ENCODE measurements around the gene RCAN1.

The RCAN1 gene

GRCh38 chr21:34514576-34515115 is 100.3 kb downstream of the RCAN1 start:
- H3K27me3 ChIP-seq (ENCODE audit: insufficient read depth, low read depth, severe bottlenecking), result no peaks in the 10 kb centered on the region
- no peaks in the 10 kb centered on the region for H3K9me3 ChIP-seq (ENCODE audit: severe bottlenecking)
- H3K36me3 ChIP-seq, result peaks cover 6% of the 10 kb centered on the region
- no peak overlapping the region for H3K4me3 ChIP-seq (ENCODE audit: low read depth, low read length)
- no peak for DNase-seq
- no peak for TF ChIP-seq CTCF (IDR thresholded peaks at IDR 0.05; ENCODE audit: low read depth, low read length)
- no peak overlapping the region for H3K27ac ChIP-seq

GRCh38 chr21:34513129-34513675 is 101.7 kb downstream of the RCAN1 start:
- H3K4me3 ChIP-seq (ENCODE audit: low read depth, low read length), result no peak overlapping the region
- TF ChIP-seq CTCF (IDR thresholded peaks at IDR 0.05; ENCODE audit: low read depth, low read length), result no peak
- no peaks in the 10 kb centered on the region for H3K27me3 ChIP-seq (ENCODE audit: insufficient read depth, low read depth, severe bottlenecking)
- H3K9me3 ChIP-seq (ENCODE audit: severe bottlenecking), result no peaks in the 10 kb centered on the region
- DNase-seq, result peak; percentile 69
- peaks cover 6% of the 10 kb centered on the region; the same call in 1 of the 2 replicates for H3K36me3 ChIP-seq
- H3K27ac ChIP-seq, result peak overlapping the region; percentile 28; the same call in 1 of the 2 replicates

DNA sequence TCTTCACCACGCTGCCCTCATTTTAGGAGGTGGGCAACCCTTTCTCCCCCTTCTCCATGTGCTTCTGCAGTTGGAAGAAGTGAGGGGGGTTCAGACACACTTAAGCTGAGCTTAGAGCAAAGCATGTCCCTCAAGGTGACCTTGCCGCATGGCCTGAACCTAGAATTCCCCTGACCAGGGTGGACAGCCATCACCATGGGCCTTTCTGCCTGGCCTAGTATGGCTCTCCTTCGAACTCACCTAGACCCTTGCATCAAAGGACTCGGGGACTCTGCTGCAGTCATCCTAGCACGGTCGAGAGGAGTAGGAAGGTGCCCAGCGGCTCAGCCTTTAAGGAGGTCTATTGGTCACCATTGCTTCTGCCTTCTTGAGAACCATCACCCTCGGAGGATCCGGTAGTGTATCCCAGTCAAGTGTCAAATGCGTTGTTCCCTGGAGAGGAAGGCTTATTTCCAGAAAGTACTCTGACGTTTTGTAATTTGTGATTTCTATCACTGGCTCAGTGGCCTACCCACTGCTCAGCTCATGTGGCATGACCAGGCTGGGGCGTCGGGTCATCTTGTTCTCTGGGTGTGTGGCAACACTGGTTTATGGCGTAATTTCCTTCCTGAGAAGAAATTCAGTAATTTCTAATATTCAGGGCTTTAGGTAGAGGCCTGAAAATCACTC is 103.0 kb downstream of the RCAN1 start, which contains the start of gene KCNE1:
Gene KCNE1, minus strand, starts transcription at position 424 of the 669 bp plus-strand sequence. CDS start 62,576 bp downstream, outside the sequence.
- H3K9me3 ChIP-seq (ENCODE audit: severe bottlenecking), result no peaks in the 10 kb centered on the region
- H3K4me3 ChIP-seq (ENCODE audit: low read depth, low read length), result no peak within 1 kb of the TSS
- no peaks in the 10 kb centered on the region for H3K36me3 ChIP-seq
- H3K27ac ChIP-seq, result peak within 1 kb of the TSS; percentile 51
- no peaks in the 10 kb centered on the region for H3K27me3 ChIP-seq (ENCODE audit: insufficient read depth, low read depth, severe bottlenecking)
- no peak for DNase-seq
- no peak for TF ChIP-seq CTCF (IDR thresholded peaks at IDR 0.05; ENCODE audit: low read depth, low read length)

- H3K9me3 ChIP-seq (ENCODE audit: severe bottlenecking), result no peaks in the 10 kb centered on the region
- no peaks in the 10 kb centered on the region for H3K36me3 ChIP-seq
- H3K27ac ChIP-seq, result peak overlapping the region; percentile 51
- H3K4me3 ChIP-seq (ENCODE audit: low read depth, low read length), result no peak overlapping the region
- no peaks in the 10 kb centered on the region for H3K27me3 ChIP-seq (ENCODE audit: insufficient read depth, low read depth, severe bottlenecking)
- peak; percentile 62 for DNase-seq
- no peak for TF ChIP-seq CTCF (IDR thresholded peaks at IDR 0.05; ENCODE audit: low read depth, low read length)
Observed at GRCh38 chr21:34511181-34511580, 103.7 kb downstream of the RCAN1 start.

DNA sequence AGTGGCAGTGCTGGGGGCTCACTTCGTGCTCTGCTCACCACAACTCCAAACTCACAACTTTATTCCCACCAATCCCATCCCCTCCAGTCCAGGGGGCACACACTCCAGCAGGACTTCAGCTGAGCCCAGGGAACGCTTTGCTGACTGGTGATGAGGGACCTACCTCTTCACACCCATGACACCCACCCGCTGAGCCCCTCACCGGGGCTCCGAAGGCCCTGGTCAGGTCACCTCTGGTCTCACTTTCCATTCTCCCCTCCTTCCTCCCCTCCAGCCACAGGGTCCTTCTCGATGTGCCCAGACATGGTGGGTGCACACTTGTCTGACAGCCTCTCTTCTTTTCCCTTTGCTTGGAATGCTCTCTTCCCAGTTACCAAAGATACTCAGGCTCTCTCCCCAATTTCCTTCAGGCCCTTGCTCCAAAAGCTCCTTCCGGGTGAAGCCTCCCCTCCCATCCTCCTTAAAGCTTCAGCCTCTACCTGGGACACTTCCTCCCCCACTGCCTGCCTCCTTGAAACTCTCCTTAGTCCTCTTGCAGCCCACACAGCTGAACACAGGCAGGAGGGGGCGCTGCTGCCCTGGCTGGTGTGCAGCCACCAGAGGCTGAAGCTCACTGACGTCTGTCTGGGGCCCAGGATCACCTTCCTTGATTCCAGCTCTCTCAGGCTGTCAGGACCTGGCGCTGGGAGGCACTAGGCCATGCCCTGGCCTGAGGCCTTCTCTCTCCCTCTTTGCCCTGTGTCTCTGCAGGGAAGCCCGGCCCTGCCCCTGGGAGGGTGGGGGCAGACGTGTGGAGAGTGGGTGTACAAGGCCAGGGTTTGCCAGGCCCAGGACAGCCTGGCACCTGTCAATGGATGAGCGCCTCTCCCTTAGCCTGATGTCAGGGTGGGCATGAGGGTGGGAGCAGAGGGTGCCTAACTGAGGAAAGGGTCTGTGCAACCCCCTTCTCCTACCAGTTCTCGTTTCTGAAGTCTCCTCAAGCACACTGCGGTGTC is 104.5 kb downstream of the RCAN1 start:
- DNase-seq, result peak; percentile 96
- Histone ChIP-seq H3K27ac (peak overlapping the region; percentile 51), H3K9me3 (ENCODE audit: severe bottlenecking) (no peaks in the 10 kb centered on the region), H3K4me3 (ENCODE audit: low read depth, low read length) (no peak overlapping the region), H3K36me3 (no peaks in the 10 kb centered on the region), H3K27me3 (ENCODE audit: insufficient read depth, low read depth, severe bottlenecking) (no peaks in the 10 kb centered on the region)
- TF ChIP-seq CTCF (IDR thresholded peaks at IDR 0.05; ENCODE audit: low read depth, low read length), result peak; percentile 97
